Right forelimb (tissue), 1 donor: ENCODE measurements around the gene NUCB2.

Experiments
- DNase-seq: peaks from one replicate; pipeline ENCODE4 v3.0.0-alpha.2; 2018

The NUCB2 gene

DNA sequence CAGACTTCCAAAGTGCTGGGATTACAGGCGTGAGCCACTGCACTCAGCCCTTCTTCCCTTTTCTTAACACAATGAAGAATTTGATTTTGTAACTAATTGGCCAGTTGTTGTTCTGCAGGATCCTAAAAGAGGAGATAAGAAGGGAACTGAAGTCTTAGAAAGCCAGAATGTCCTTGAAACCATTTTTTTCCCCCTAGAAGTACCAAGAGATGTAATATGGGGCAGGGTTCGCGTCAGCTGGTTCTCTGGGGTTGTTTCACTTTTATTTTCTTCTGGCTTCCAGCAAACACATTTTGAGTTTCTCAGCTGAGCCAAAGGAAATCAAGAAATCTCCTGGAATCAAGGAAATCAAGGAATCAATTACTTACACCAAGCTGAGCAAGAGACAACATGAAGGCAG lies 7.6 kb upstream of the NUCB2 start:
- no peak for DNase-seq

DNA sequence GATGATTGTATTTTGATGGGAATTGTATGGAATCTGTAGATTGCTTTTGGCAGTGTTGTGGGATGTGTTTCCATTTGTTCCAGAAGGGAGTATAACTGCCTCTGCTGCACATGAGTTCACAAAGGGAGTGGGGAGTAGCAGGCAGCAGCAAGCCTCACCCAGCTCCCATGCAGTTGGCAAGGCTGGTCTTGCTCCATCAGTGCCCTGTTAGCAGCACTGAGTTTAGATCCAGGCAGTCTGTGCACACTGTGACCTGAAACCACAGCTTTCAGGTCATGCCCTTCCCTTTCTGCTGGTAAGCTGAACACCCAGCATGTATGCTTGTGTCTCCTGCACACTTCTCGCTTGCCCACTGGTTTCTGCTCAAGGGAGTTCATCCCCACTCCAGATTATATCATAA lies 3.7 kb upstream of the NUCB2 start:
- no peak for DNase-seq

DNA sequence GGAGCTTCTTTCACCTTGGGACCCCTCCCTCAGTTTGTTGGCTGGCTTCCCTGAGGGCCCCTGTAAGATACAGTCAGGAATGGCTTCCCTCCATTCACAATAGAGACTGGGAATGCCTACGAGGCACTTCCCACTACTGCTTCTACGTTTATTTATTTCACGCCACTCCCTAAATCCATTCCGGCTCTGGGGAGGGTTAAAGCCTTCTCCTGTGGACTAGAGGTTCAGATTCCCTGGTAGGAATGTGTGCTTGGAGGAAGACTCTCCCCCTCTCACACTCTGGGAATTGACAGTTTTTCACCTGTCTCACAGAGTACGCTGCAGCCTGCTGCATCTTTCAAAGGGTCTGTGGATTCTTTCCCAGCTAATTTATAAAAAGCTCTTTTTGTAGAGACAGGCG lies 3.3 kb upstream of the NUCB2 start:
- DNase-seq: no peak

DNA sequence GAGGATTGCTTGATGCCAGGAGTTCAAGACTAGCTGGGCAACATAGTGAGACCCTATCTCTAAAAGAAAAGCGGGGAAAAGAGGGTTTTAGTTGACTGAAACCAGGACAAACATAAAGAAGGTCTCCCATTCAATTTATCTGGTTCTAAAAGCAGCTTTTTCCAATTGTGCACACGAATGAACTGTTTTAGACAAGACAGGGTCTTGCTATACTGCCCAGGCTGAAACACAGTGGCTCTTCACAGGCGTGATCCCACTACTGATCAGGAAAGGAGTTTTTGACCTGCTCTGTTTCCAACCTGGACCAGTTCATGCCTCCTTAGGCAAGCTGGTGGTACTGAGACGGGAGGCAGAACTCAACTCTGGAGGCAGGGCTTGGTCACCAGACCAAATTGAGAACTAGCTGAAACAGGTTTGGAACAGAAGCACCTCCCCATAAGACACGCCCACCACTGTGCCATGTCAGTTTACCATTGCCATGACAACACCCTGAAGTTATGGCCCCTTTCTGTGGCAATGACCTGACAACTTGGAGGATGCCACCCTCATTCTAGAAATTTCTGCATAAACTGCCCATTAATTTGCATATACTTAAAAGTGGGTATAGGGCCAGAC lies 2.8 kb upstream of the NUCB2 start:
- DNase-seq: no peak

DNA sequence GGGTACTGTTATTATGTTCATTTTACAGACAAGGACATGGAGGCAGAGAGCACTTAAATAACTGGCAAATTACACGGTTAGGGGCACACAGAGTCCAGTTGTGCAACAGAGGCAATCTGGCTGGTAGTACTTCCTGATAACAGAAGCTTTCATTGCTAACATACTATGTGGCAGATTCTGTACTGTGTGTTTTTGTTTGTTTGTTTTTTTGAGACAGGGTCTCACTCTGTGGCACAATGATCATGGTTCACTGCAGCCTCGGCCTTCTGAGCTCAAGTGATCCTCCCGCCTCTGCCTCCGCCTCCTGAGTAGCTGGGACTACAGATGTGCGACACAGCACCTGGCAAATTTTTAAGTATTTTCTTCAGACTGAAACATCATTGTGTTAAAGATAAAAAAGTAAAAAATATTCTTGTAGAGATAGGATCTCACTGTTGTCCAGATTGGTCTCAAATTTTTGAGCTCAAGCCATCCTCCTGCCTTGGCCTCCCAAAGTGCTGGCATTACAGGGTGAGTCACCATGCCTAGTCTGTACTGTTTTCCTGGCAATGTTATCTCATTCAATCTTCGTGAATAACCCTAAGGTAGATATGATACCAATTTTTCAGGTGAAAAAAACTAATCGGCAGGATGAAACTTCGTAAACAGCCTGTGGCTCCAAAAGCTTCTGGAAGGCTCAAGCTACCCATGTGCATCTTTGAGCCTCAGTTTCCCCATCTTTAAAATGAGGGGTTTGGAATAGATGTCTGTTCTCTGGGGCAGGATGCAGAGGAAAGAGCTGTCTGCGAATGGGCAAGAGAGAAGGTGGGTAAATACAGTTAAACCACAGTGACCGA lies 921 bp upstream of the NUCB2 start:
- no peak for DNase-seq

DNA sequence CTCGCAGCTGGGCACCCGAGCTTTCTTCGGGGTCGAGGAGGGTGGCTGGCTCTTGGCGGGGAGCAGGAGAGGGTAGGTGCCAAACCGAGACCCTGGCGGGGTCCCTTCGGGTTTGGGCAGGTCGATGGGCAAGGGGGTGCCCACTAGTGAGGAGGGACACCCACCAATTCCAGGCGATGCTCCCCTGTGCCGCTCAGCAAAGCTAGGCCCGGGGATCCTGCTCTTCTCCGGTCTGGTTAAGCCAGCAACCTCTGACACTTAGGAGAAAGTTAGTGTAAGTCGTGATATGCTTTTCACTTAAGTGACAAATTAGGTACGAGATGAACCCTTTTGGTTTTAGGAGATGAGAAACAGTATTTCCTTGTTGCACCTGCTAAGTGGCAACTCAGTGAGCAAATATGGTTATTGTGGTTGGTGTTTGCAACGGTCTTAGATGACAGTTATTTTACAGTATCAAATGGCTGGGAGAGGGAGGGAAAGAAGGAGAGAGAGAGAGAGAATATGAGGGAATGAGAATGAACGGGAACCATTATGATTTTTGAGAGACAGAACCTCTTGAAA lies 565 bp downstream of the NUCB2 start:
- DNase-seq: no peak

DNA sequence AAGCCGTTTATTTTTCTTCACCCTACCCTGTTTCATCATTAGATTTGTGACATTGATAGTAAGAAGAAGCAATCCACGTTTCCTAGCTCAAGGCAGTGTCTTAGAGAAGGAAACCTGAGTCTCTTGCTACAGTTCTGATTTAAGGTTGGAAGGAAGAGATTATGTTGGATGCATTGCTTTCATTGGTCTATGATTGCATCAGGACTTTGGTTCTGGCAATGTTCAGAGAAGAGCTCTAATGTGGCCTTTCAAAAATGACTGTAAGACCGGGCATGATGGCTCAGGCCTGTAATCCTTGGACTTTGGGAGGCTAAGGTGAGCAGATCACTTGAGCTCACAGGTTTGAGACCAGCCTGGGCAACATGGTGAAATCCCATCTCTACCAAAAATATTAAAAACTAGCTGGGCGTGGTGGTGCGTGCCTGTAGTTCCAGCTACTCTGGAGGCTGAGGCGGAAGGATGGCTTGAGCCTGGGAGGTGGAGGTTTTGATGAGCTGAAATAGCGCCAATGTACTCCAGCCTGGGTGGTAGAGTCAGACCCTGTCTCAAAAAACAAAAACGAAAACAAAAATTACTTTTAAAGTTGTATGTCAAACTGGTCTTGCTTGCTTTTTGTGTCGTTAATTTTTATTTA lies 4.1 kb downstream of the NUCB2 start:
- no peak for DNase-seq

DNA sequence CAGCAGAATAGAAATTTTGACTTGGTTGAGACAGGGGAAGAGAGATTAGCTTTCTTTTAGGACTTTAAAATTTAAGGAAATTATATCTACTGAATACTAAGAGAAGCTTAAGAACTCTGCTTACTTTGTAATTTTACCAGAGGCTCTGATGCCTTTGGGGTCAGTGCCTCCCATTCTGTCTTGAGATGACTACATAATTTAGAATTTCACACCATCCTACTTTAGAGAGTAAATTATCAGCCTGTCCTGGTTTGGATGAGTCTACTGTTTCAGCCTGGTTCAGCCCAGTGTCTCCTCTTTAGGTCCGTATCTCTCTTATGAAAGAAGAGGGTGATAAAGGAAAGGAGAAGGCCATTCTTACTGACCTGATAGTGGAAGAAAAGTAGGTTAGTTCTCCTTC lies 9.8 kb downstream of the NUCB2 start:
- no peak for DNase-seq

DNA sequence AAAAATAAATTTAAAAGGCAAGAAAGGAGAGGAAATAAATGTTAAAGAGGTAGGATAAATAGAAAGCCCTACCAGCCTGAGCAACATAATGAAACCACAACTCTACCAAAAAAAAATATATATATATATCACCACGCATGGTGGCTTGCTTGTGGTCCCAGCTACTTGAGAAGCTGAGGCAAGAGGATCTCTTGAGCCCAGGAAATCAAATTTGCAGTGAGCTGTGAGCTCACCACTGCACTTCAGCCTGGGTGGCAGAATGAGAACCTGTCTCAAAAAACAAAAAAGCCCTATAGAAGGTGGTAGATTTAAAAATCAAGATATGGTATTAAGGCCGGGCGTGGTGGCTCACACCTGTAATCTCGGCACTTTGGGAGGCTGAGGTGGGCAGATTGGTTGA lies 10.5 kb downstream of the NUCB2 start:
- DNase-seq: no peak

DNA sequence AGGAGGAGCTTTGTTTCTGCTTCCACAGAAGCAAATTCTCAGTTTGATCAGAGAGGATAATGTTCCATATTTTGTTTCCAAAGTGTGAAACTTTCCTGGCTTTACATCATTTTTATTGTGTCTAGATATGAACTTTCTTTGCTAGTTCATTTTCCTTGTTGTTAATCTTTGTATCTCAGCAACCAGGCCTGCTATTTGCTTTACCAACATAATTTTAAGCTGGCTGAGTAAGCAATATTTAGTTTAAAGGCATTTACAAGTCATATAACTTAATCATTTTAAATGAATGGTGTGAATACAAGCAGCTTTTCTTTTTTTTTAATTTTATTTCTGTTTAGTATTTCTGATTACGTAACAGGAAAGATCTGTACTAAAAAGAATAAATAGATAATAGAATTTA lies 15.2 kb downstream of the NUCB2 start:
- DNase-seq: no peak

DNA sequence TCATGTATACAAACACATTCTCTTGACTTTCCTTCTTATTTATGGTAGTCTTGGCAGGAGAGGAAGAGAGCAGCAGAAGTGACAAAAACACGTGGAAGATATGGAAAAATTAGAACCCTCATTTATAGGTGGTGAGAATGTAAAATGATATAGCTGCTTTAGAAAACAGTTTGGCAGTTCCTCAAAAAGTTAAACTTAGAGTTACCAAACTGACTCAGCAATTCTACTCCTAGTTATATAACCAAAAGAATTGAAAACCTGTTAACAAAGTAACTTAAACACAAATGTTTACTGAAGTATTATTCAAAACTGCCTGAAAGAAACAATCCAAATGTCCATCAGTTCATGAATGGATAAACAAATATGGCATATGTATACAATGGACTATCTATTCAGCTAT lies 16.8 kb downstream of the NUCB2 start:
- no peak for DNase-seq

DNA sequence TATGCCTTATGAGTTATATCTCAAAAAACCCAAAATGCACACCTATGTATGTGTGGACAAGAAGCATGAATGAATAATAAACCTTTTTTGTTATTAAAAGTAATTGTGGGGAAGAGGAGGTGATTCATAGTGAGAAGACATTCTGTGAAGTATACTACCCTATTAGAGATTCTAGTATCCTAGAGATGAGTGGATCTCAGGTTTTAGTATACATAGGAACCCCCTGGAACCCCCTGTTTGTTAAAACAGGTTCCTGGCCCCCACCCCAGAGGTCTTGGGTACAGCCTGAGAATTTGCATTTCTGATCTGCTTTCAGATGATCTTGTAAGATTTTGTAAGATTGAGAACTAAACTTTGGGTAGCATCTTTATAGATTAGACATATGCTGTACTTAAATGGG lies 17.5 kb downstream of the NUCB2 start:
- no peak for DNase-seq

DNA sequence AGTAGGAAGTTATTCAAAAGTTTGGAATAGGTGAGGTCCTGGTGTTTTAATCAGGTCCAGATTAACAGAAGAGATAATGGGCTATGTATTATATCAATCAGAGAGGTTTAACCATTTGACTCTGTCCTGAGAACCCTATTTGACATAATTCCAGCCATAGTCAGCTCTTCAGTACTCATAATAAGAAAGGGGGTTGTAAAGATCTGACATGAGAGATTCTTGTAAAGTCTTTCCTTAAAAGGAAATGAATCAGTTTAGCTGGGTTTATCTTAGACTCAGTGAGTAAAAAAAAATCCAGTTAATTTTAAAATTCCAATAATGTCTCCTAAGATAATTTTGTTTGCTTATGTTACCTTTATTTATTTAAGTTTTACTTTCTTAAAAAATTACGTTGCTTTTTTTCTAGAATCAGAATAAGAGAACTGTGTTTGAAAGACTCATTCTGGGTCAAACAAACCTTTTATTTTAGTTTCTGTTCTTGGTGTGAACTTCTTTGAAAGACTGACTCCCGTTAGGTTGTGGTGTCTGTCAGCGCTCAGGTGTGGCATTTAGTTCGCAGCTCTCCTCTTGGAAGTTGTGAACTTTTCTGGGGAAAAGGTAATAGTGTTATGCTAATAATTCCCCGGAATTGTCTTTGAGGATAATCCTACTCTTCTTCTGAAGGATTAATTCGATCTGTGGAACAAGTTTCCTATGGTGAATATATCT lies 20.5 kb downstream of the NUCB2 start:
- DNase-seq: no peak

DNA sequence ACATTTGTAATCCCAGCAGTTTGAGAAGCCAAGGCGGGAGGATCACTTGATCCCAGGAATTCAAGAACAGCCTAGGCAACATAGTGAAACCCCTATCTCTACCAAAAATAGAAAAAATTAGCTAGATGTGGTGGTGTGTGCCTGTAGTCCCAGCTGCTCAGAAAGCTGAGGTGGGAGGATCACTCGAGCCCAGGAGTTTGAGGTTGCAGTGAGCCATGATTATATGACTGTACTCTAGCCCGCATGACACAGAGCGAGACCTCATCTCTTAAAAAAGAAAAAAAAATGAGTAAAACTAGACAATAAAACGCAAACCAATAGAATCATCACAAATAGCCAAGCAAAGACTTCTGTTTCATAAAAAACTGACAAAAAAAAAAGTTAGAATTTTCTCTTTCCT lies 21.8 kb downstream of the NUCB2 start:
- no peak for DNase-seq

DNA sequence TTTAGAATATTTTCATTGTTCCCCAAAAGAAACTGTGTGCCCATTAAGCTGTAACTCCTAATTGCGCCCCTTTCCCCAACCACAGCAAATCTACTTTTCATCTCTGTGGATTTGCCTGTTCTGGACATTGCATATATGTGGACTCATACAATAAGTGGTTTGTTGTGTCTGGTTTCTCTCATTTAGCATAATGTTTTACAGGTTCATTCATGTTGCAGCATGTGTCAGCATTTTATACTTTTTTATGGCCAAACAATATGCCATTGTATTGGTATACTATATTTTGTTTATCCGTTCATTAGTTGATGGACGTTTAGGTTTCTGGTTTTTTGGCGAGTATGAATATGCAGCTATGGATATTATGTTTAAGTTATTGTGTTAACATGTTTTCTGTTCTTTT lies 23.8 kb downstream of the NUCB2 start:
- DNase-seq: no peak

DNA sequence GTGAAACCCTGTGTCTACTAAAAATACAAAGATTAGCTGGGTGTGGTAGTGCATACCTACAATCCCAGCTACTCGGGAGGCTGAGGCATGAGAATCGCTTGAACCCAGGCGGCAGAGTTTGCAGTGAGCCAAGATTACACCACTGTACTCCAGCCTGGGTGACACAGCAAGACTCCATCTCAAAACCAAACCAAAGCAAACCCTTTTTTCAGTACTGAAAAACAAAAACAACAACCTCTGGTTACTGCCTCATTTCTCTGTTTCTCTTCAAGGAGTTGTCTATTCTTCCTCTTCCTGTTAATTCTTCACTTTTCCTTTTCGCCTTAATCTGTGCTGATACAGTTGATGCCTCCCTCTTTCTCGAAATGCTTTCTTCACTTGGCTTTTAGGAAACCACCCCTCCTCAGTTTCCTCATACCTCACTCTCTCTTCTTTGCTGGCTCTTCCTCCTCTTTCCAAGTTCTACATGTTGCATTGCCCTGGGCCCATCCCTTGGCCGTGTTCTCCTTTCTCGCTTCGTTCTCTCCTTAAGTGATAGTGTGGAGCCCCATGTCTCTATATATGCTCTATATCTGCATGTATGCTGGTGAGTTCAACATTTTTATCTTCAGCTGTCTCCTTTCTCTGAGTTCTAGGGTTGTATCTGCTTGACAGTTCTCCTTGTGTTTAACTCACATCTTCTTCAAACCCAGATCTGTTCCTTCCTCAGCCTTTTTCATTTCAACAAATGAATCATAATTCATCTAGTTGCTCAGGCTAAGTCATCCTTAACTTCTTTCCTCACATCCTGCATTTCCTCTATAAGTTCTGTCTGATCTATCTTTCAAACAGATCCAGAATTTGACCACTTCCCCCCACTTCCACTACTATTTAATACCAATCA lies 37.1 kb downstream of the NUCB2 start:
- no peak for DNase-seq

DNA sequence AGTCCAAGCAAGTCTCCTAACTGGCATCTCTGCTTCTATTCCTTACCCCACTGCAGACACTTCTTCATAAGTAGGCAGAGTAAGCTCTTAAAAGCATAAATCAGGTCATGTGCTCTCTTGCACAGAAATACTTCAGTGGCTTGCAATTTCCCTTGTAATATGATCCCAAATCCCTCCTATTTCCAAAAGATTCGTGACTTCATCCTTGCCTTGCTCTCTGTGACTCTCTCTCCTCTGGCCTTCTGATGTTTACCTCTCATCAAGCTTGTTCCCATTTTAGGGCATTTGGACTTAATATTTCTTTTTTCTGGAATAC lies 37.7 kb downstream of the NUCB2 start:
- no peak for DNase-seq

DNA sequence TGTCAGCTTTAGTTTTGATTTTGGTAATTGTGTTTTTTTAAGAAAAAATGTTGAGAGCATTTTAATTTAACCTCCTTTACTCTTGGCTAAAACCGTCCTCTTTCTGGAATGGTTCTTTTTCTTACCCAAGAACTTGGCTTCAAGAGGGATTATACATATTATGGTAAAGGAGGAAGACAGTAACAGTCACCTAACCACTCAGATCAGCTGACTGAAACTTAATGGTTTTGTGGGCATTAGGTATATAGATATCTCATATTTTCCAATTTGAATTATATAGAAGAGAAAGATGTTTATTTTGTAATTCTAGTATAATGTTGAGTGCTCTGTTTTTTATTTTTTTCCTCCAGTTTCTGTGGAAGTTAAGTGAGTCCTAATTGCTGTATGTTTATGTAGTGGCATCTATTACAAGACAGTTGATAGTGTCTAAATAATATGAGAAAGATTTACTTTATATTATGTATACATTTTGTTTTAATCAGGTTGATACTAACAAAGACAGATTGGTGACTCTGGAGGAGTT lies 38.4 kb downstream of the NUCB2 start:
- DNase-seq: no peak

DNA sequence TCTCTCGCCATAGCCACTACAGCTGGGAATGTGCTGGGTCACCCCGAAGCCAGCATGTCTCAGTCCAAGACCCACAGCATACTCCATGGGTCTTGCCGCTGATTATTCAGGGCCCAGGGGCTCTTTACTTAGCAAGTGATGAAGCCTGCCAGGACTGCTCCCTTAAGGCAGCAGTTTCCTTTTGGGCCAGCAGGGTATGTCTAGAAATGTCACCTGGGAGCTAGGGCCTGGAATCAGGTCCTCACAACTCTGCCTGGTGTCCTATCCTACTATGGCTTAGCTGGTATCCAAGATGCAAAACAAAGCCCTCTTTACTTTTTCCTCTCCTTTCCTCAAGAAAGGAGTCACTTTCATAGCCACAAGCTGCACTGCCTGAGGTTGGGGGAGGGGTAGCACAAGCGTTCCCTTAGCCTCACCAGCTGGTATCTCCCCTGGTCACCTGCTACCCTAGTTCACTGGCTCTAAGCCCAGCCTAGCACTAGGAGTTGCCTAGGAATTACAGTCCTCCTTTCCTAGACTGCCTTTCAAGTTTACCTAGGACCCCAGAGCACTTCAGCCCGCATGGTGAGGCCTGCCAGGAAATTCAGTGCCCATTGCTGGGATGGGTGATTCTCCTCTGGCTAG lies 52.4 kb downstream of the NUCB2 start:
- DNase-seq: no peak

DNA sequence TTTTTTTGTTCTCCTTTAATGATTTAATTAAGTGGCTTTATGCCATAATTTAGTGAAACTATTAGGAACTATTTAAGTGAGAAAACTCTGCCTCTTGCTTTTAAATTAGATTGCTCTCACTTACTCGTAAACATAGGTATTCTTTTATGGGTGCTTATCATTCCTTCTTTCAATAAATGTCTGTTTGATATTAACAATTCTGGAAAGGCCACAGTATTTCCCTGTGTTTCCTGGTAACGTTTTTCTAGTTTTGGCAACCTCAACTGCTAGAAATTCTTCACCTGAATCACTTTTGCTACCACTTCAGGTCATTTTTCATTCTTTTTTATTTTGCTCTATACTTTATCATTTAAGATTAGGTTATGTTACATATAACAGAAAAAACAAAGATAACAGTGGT lies 55.1 kb downstream of the NUCB2 start:
- DNase-seq: no peak

DNA sequence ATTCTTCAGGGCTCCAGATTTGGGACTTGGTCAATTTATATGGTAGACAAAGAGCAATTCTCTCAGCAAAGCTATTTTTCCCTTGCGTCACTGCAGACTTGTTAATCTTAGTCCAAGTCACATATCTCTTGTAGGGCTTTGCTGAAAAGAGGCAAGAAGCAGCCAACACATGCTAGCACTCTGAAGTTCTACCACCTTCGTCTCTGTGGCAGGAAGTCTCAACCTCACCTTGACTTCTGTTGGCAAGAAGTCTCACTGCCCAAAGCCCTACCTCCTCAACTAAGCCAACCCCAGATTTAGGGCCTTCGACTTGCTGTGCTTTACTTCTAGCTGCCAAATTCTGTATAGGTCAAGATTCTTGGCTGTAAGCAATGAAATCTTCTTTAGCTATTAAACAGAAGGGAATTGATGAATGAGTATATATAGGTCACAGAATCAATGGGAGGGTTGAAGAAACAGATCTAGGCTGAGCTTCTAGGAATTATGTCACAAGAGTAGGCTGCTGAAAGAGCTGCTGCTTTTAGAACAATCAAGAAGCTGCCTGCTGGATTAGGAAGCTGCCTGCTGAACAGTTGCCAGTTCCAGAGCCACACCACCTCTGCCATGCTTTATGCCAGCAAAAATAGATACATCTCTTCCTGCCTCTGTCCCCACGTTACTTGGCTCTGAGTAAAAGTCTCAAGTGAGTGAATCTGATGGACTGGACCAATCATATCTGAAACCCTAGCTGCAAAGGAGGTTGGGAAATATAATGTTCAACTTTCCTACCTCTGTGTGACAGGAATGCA lies 57.5 kb downstream of the NUCB2 start:
- no peak for DNase-seq
